ENCODE data around the gene PRPF6.

Gene PRPF6

DNA sequence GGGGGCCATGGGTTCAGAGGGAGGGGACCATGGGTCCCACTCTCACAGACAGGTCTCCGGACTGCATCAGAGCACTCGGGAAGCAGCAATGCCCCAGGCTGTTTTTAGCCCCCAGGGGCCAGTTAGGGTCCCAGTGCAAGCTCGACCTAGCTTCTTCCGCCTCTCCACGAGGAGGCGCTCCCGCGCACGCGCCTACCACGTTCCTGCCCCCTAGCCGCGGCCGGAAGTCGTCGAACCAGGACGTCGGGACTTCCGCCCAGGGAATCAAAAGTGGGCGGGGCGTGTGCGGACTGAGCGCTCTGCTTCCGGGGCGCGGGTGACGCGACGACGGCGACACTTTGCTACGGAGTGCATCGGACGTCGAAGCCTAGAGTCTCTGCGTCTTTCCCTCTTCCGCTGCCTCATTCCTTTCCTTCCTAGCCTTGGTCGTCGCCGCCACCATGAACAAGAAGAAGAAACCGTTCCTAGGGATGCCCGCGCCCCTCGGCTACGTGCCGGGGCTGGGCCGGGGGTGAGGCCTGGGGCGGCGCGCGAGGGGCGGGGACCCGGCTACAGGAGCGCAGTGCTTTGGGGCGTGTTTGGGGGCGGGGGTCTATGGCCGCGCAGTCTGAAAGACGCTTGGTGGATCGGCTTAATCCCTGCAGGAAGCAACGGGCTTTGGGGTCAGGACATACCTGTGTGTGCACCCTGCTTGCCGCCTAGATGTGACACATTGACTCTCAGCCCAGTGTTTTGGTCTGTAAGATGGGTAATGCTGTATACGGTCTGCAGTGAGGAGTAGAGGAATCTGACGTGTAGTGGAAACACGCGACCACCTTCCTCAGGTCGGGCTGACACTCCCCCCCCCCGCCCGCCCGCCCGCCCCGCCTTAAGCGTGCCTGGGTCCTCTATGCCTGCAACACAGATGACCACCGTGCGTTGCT is at the start of gene PRPF6:
TSS of gene PRPF6 (plus strand) at position 327 of the 923 bp plus-strand sequence. CDS start at position 441, 114 bp downstream.
- H3K36me3 ChIP-seq (ENCODE audit: insufficient read depth, low read length) = peaks cover 31% of the 10 kb centered on the region
- peaks cover 0 to 13% of the 10 kb centered on the region in 2 donors for H3K27me3 ChIP-seq (ENCODE audit: control insufficient read depth in 1 of 2, insufficient read depth in 2 of 2, low read length in 2 of 2)
- H3K9me3 ChIP-seq (ENCODE audit: low read length) = no peaks in the 10 kb centered on the region
- H3K9ac ChIP-seq (ENCODE audit: low read length) = peak within 1 kb of the TSS; percentile 86
- peaks cover 29% of the 10 kb centered on the region for H3K4me1 ChIP-seq (ENCODE audit: insufficient read depth, low read length)
- peak within 1 kb of the TSS; percentile 77 for H3K27ac ChIP-seq (ENCODE audit: low read depth, low read length)
- peak within 1 kb of the TSS; percentile 83 to 91 for H3K4me3 ChIP-seq (ENCODE audit: low read depth in 1 of 2, low read length in 2 of 2)

DNA sequence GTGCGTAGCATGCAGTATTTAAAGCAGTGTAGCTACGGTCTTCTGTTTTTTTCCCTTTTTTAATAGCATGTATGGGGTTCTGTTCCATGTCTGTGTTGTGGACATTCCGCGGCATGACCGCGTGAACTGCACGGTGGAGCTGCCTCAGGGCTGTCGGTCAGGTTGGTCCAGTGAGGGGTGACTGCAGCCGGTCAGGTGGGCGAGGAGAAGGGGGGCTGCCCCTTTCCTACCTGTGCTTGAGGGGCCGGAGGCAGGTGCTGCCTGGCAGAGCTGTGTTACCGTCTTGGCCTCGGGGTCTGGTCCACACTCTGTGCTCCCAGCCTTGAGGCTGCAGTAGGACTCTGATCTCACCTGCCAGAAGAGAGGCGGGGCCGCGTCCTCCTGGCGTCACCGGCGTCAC is 49.2 kb upstream of the PRPF6 start:
- Histone ChIP-seq H3K36me3 (ENCODE audit: insufficient read depth, low read length) (peaks cover 60% of the 10 kb centered on the region), H3K9me3 (ENCODE audit: low read length) (no peaks in the 10 kb centered on the region)

DNA sequence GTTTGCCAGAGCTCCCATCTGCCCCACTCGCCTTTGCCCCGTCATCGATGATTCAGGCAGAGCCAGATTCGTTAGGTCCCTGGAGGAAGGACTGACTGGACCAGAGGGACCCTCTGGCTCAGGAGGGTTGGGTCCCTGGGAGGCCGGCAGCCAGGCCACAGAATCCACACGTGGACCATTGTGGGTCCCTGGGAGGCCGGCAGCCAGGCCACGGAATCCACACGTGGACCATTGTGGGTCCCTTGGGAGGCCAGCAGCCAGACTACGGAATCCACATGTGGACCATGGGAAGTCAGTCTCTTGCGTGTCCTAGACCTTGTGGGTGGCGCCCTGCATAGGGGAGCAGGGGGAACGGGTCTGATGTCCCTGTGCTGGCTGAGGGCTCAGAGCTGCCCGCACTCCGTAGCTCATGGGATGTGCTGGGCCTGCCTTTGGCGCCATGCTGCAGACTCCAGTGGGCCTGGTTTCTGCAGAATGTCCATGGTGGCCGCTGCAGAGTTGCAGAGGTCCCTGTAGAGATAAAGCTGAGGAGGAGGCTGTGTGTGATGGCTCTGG is 48.2 kb upstream of the PRPF6 start:
- no peaks in the 10 kb centered on the region for H3K27me3 ChIP-seq (ENCODE audit: control insufficient read depth in 1 of 2, insufficient read depth in 2 of 2, low read length in 2 of 2)
- no peaks in the 10 kb centered on the region for H3K4me1 ChIP-seq (ENCODE audit: insufficient read depth, low read length)
- H3K4me3 ChIP-seq (ENCODE audit: low read depth in 1 of 2, low read length in 2 of 2) = no peak overlapping the region
- H3K27ac ChIP-seq (ENCODE audit: low read depth, low read length) = no peak overlapping the region
- H3K36me3 ChIP-seq (ENCODE audit: insufficient read depth, low read length) = peaks cover 60% of the 10 kb centered on the region
- H3K9ac ChIP-seq (ENCODE audit: low read length) = no peak overlapping the region
- no peaks in the 10 kb centered on the region for H3K9me3 ChIP-seq (ENCODE audit: low read length)

More for the DNA sequence above, 49.2 kb upstream of the PRPF6 start:
- H3K27ac ChIP-seq (ENCODE audit: low read depth, low read length) = no peak overlapping the region
- H3K9ac ChIP-seq (ENCODE audit: low read length) = no peak overlapping the region
- H3K4me1 ChIP-seq (ENCODE audit: insufficient read depth, low read length) = no peaks in the 10 kb centered on the region
- H3K27me3 ChIP-seq (ENCODE audit: control insufficient read depth in 1 of 2, insufficient read depth in 2 of 2, low read length in 2 of 2) = no peaks in the 10 kb centered on the region
- no peak overlapping the region for H3K4me3 ChIP-seq (ENCODE audit: low read depth in 1 of 2, low read length in 2 of 2)

GRCh38 chr20:63933646-63934045 is 47.3 kb upstream of the PRPF6 start:
- no peak overlapping the region for H3K4me3 ChIP-seq (ENCODE audit: low read depth in 1 of 2, low read length in 2 of 2)
- H3K9ac ChIP-seq (ENCODE audit: low read length) = no peak overlapping the region
- peaks cover 53% of the 10 kb centered on the region for H3K36me3 ChIP-seq (ENCODE audit: insufficient read depth, low read length)
- H3K27me3 ChIP-seq (ENCODE audit: control insufficient read depth in 1 of 2, insufficient read depth in 2 of 2, low read length in 2 of 2) = no peaks in the 10 kb centered on the region
- H3K4me1 ChIP-seq (ENCODE audit: insufficient read depth, low read length) = no peaks in the 10 kb centered on the region
- H3K27ac ChIP-seq (ENCODE audit: low read depth, low read length) = no peak overlapping the region
- no peaks in the 10 kb centered on the region for H3K9me3 ChIP-seq (ENCODE audit: low read length)

DNA sequence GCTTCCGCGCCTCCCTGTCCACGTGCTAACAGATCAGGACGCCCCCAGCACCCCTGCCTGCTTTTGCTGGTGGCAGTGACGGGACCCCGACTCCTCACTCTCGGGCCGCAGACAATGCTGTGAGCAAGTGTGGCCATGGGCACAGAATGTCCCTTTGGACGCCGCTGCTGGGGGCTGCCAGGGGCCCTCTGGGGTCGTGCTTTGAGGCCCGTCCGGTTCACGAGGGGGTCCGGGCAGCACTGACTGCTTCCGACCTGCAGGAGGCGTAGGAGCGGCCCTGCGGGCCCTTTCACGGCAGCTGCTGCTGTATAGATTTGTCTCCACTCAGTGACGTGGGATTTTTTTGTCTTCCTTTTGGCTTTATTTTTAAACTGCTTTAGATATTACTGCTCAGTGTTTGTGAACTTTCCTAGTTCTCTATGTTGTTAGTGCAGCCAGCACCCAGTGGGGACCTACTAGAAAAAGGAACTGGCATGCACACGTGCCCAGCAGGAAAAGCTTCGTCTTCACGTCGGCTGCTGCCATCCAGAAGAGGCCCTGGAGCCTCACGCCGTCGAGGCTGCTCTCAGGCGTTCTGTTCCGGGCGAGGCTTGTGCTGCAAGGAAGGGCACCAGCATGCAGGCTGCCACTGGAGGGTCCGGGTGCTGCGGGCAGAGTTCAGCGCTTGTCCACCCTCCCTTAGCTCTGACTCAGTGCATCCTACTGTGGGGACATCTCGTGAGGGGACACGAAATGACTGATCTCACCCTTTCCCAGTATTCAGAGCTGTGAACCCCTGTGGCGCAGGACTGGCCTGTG is 46.5 kb upstream of the PRPF6 start:
- no peaks in the 10 kb centered on the region for H3K4me1 ChIP-seq (ENCODE audit: insufficient read depth, low read length)
- no peak overlapping the region for H3K4me3 ChIP-seq (ENCODE audit: low read depth in 1 of 2, low read length in 2 of 2)
- H3K36me3 ChIP-seq (ENCODE audit: insufficient read depth, low read length) = peaks cover 44% of the 10 kb centered on the region
- no peaks in the 10 kb centered on the region for H3K27me3 ChIP-seq (ENCODE audit: control insufficient read depth in 1 of 2, insufficient read depth in 2 of 2, low read length in 2 of 2)
- H3K9me3 ChIP-seq (ENCODE audit: low read length) = no peaks in the 10 kb centered on the region
- H3K9ac ChIP-seq (ENCODE audit: low read length) = no peak overlapping the region
- H3K27ac ChIP-seq (ENCODE audit: low read depth, low read length) = no peak overlapping the region

DNA sequence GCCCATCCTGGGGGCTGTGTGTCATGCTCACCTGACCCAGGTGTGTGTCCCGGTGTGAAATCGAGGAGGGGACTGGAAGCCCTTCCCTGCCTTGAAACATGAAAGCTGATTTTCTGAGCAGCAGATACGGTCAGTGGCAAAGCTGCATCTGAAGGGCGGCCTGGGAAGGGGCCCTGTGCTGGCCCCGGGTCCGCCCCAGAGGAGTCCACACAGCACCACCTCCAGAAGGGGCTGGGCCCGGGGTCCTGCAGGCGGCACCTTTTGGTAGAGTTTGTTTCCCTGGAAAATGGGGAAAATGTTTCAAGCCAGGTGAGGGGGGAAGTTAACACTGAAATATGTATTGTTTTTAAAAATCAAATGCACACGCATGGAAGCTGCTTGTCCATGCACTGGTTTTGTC is 45.5 kb upstream of the PRPF6 start:
- H3K4me3 ChIP-seq (ENCODE audit: low read depth in 1 of 2, low read length in 2 of 2) = no peak overlapping the region
- H3K4me1 ChIP-seq (ENCODE audit: insufficient read depth, low read length) = no peaks in the 10 kb centered on the region
- H3K9ac ChIP-seq (ENCODE audit: low read length) = no peak overlapping the region
- H3K27ac ChIP-seq (ENCODE audit: low read depth, low read length) = no peak overlapping the region
- H3K36me3 ChIP-seq (ENCODE audit: insufficient read depth, low read length) = peaks cover 38% of the 10 kb centered on the region
- H3K9me3 ChIP-seq (ENCODE audit: low read length) = no peaks in the 10 kb centered on the region
- H3K27me3 ChIP-seq (ENCODE audit: control insufficient read depth in 1 of 2, insufficient read depth in 2 of 2, low read length in 2 of 2) = no peaks in the 10 kb centered on the region

- no peak overlapping the region for H3K27ac ChIP-seq (ENCODE audit: low read depth, low read length)
- H3K9me3 ChIP-seq (ENCODE audit: low read length) = no peaks in the 10 kb centered on the region
- no peak overlapping the region for H3K4me3 ChIP-seq (ENCODE audit: low read depth in 1 of 2, low read length in 2 of 2)
- peaks cover 22% of the 10 kb centered on the region for H3K36me3 ChIP-seq (ENCODE audit: insufficient read depth, low read length)
- H3K4me1 ChIP-seq (ENCODE audit: insufficient read depth, low read length) = no peaks in the 10 kb centered on the region
- H3K27me3 ChIP-seq (ENCODE audit: control insufficient read depth in 1 of 2, insufficient read depth in 2 of 2, low read length in 2 of 2) = no peaks in the 10 kb centered on the region
- H3K9ac ChIP-seq (ENCODE audit: low read length) = no peak overlapping the region
Observed at GRCh38 chr20:63937596-63937995, 43.3 kb upstream of the PRPF6 start.

- H3K9ac ChIP-seq (ENCODE audit: low read length) = no peak overlapping the region
- peaks cover 32% of the 10 kb centered on the region for H3K36me3 ChIP-seq (ENCODE audit: insufficient read depth, low read length)
- no peak overlapping the region for H3K4me3 ChIP-seq (ENCODE audit: low read depth in 1 of 2, low read length in 2 of 2)
- no peak overlapping the region for H3K27ac ChIP-seq (ENCODE audit: low read depth, low read length)
- H3K9me3 ChIP-seq (ENCODE audit: low read length) = no peaks in the 10 kb centered on the region
- H3K4me1 ChIP-seq (ENCODE audit: insufficient read depth, low read length) = no peaks in the 10 kb centered on the region
- no peaks in the 10 kb centered on the region for H3K27me3 ChIP-seq (ENCODE audit: control insufficient read depth in 1 of 2, insufficient read depth in 2 of 2, low read length in 2 of 2)
Observed at GRCh38 chr20:63939061-63939935, 41.6 kb upstream of the PRPF6 start.

DNA sequence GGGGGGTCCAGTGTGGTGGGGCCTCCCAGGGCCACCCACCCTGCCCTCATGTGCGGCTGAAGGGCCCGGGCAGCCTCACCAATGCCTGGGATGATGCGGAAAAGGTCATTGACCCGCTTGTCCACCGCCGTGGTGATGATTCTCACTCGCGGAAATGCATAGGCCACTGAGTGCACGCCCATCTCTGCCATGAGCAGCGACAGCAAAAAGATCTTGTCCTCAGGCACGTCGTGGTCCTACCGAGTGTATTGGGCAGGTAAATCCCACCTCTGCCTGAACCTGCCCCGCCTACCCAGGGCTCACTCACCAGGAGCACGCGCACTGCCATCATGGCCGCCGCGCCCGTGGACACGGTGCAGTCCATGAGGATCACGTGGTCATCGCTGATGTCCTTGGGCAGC is 40.9 kb upstream of the PRPF6 start:
- Histone ChIP-seq H3K9ac (ENCODE audit: low read length) (no peak overlapping the region), H3K4me3 (ENCODE audit: low read depth in 1 of 2, low read length in 2 of 2) (no peak overlapping the region), H3K4me1 (ENCODE audit: insufficient read depth, low read length) (no peaks in the 10 kb centered on the region), H3K27me3 (ENCODE audit: control insufficient read depth in 1 of 2, insufficient read depth in 2 of 2, low read length in 2 of 2) (no peaks in the 10 kb centered on the region), H3K36me3 (ENCODE audit: insufficient read depth, low read length) (peaks cover 31% of the 10 kb centered on the region), H3K9me3 (ENCODE audit: low read length) (no peaks in the 10 kb centered on the region), H3K27ac (ENCODE audit: low read depth, low read length) (no peak overlapping the region)

GRCh38 chr20:63940472-63941266 is 40.3 kb upstream of the PRPF6 start:
- Histone ChIP-seq H3K9ac (ENCODE audit: low read length) (no peak overlapping the region), H3K27me3 (ENCODE audit: control insufficient read depth in 1 of 2, insufficient read depth in 2 of 2, low read length in 2 of 2) (no peaks in the 10 kb centered on the region), H3K36me3 (ENCODE audit: insufficient read depth, low read length) (peaks cover 30% of the 10 kb centered on the region), H3K4me3 (ENCODE audit: low read depth in 1 of 2, low read length in 2 of 2) (no peak overlapping the region), H3K27ac (ENCODE audit: low read depth, low read length) (no peak overlapping the region), H3K9me3 (ENCODE audit: low read length) (no peaks in the 10 kb centered on the region), H3K4me1 (ENCODE audit: insufficient read depth, low read length) (no peaks in the 10 kb centered on the region)
